GM19099 (cell line): ENCODE measurements around the gene LMNTD1.

Source experiments
- POLR2A ChIP-seq: IDR thresholded peaks from 3 replicates; pipeline ENCODE4 v1.6.1; 2011; ENCODE audit warnings: low read depth; ENCODE audit not compliant: insufficient read length; ENCODE audit errors: extremely low read depth

Gene LMNTD1

GRCh38 chr12:25570418-25570817 is 17.3 kb upstream of the LMNTD1 start:
- TF ChIP-seq POLR2A: no peak

- TF ChIP-seq POLR2A: no peak
Measured at GRCh38 chr12:25566202-25566949, 13.3 kb upstream of the LMNTD1 start.

- no peak for TF ChIP-seq POLR2A
Measured at GRCh38 chr12:25558586-25558985, 5.5 kb upstream of the LMNTD1 start.

- no peak for TF ChIP-seq POLR2A
Measured at GRCh38 chr12:25557830-25558436, 4.8 kb upstream of the LMNTD1 start.

- TF ChIP-seq POLR2A: no peak
Measured at GRCh38 chr12:25556153-25556552, 3.1 kb upstream of the LMNTD1 start.

- TF ChIP-seq POLR2A: no peak
Measured at GRCh38 chr12:25552681-25553080, 402 bp downstream of the LMNTD1 start.

GRCh38 chr12:25550186-25550585 is 2.9 kb downstream of the LMNTD1 start:
- no peak for TF ChIP-seq POLR2A

GRCh38 chr12:25549120-25549519 is 4.0 kb downstream of the LMNTD1 start:
- no peak for TF ChIP-seq POLR2A

GRCh38 chr12:25546318-25546717 is 6.8 kb downstream of the LMNTD1 start:
- TF ChIP-seq POLR2A: no peak

GRCh38 chr12:25533150-25533549 is 19.9 kb downstream of the LMNTD1 start:
- TF ChIP-seq POLR2A: no peak

- no peak for TF ChIP-seq POLR2A
Measured at GRCh38 chr12:25531502-25532052, 21.5 kb downstream of the LMNTD1 start.

- no peak for TF ChIP-seq POLR2A
Measured at GRCh38 chr12:25529738-25530137, 23.3 kb downstream of the LMNTD1 start.

- TF ChIP-seq POLR2A: no peak
Measured at GRCh38 chr12:25526778-25527177, 26.3 kb downstream of the LMNTD1 start.

- no peak for TF ChIP-seq POLR2A
Measured at GRCh38 chr12:25524366-25524765, 28.7 kb downstream of the LMNTD1 start.

GRCh38 chr12:25521625-25522256 is 31.3 kb downstream of the LMNTD1 start:
- no peak for TF ChIP-seq POLR2A

- no peak for TF ChIP-seq POLR2A
Measured at GRCh38 chr12:25518512-25518911, 34.6 kb downstream of the LMNTD1 start.

- TF ChIP-seq POLR2A: no peak
Measured at GRCh38 chr12:25504744-25505143, 48.3 kb downstream of the LMNTD1 start.

- TF ChIP-seq POLR2A: no peak
Measured at GRCh38 chr12:25503666-25504065, 49.4 kb downstream of the LMNTD1 start.
